Measurements from ENCODE around the gene MFAP4.
A peak's percentile ranks its signal among the peaks of the same experiment; 100 is the strongest.
"Not testable (repeated sequence)": the region's sequence is repeated elsewhere in the genome, so short reads cannot be mapped to it uniquely, and the experiment has no call there.

Gene MFAP4

GRCh38 chr17:19369107-19369778 is 17.7 kb downstream of the MFAP4 start:
- DNase-seq = no peak

GRCh38 chr17:19368229-19368628 is 18.8 kb downstream of the MFAP4 start:
- no peak for DNase-seq

- DNase-seq = no peak
Measured at GRCh38 chr17:19366637-19366972, 20.4 kb downstream of the MFAP4 start.

GRCh38 chr17:19365833-19366636 is 21.0 kb downstream of the MFAP4 start:
- DNase-seq = no peak

- no peak for DNase-seq
Measured at GRCh38 chr17:19365499-19365817, 21.5 kb downstream of the MFAP4 start.

GRCh38 chr17:19364699-19365498 is 22.1 kb downstream of the MFAP4 start:
- no peak for DNase-seq

GRCh38 chr17:19363460-19364035 is 23.4 kb downstream of the MFAP4 start:
- DNase-seq = no peak

GRCh38 chr17:19363114-19363438 is 23.9 kb downstream of the MFAP4 start:
- DNase-seq = no peak

- peak; percentile 88 for DNase-seq
Measured at GRCh38 chr17:19362277-19363113, 24.5 kb downstream of the MFAP4 start, which contains the start of gene B9D1. TSS of gene B9D1 (minus strand) at chr17:19362723. CDS start at chr17:19362569, 154 bp downstream.

GRCh38 chr17:19361944-19362276 is 25.1 kb downstream of the MFAP4 start:
- DNase-seq = no peak

- DNase-seq = no peak
Measured at GRCh38 chr17:19361326-19361725, 25.7 kb downstream of the MFAP4 start.

GRCh38 chr17:19360772-19361171 is 26.2 kb downstream of the MFAP4 start:
- DNase-seq = no peak

GRCh38 chr17:19359856-19360255 is 27.1 kb downstream of the MFAP4 start:
- DNase-seq = no peak

- DNase-seq = no peak
Measured at GRCh38 chr17:19359151-19359550, 27.8 kb downstream of the MFAP4 start.

- no peak for DNase-seq
Measured at GRCh38 chr17:19357761-19358160, 29.2 kb downstream of the MFAP4 start.

- DNase-seq = no peak
Measured at GRCh38 chr17:19357351-19357750, 29.6 kb downstream of the MFAP4 start.

GRCh38 chr17:19354748-19355147 is 32.2 kb downstream of the MFAP4 start:
- no peak for DNase-seq

- DNase-seq = not testable (repeated sequence)
Measured at GRCh38 chr17:19353401-19353800, 33.6 kb downstream of the MFAP4 start.

- no peak for DNase-seq
Measured at GRCh38 chr17:19348806-19349205, 38.2 kb downstream of the MFAP4 start.

GRCh38 chr17:19348081-19348650 is 38.8 kb downstream of the MFAP4 start:
- no peak for DNase-seq

GRCh38 chr17:19347323-19348080 is 39.5 kb downstream of the MFAP4 start:
- no peak for DNase-seq
